Activated naive CD8-positive, alpha-beta T cell treated with anti-CD3 and anti-CD28 coated beads, Interleukin-2, amount 50 U/mL, for 24 hours (primary cell): Measurements from ENCODE around the gene TMEM134.
A peak's percentile ranks its signal among the peaks of the same experiment; 100 is the strongest.
"Not testable (repeated sequence)": the region's sequence is repeated elsewhere in the genome, so short reads cannot be mapped to it uniquely, and the experiment has no call there.

Experiments used
- ATAC-seq: fragments of 150-1000 bp; cut with Tn5 transposase; one replicate; pipeline ENCODE4 v1.10.0; 2021
- DNase-seq: peaks from one replicate; pipeline ENCODE4 v3.0.0; 2021
- H3K27ac Mint-ChIP-seq: one replicate; pipeline ENCODE4 v1.8.0; 2021; ENCODE audit warnings: mild to moderate bottlenecking, mixed read lengths
- H3K27me3 Mint-ChIP-seq: one replicate; pipeline ENCODE4 v1.8.0; 2021; ENCODE audit warnings: mixed read lengths
- H3K36me3 Mint-ChIP-seq: one replicate; pipeline ENCODE4 v1.8.0; 2021; ENCODE audit warnings: low read depth, mixed read lengths
- H3K4me1 Mint-ChIP-seq: one replicate; pipeline ENCODE4 v1.8.0; 2021; ENCODE audit warnings: mixed read lengths
- H3K4me3 Mint-ChIP-seq: one replicate; pipeline ENCODE4 v1.8.0; 2021; ENCODE audit warnings: mild to moderate bottlenecking, moderate library complexity, mixed read lengths
- H3K9me3 Mint-ChIP-seq: one replicate; pipeline ENCODE4 v1.8.0; 2021; ENCODE audit warnings: mixed read lengths

Gene TMEM134

DNA sequence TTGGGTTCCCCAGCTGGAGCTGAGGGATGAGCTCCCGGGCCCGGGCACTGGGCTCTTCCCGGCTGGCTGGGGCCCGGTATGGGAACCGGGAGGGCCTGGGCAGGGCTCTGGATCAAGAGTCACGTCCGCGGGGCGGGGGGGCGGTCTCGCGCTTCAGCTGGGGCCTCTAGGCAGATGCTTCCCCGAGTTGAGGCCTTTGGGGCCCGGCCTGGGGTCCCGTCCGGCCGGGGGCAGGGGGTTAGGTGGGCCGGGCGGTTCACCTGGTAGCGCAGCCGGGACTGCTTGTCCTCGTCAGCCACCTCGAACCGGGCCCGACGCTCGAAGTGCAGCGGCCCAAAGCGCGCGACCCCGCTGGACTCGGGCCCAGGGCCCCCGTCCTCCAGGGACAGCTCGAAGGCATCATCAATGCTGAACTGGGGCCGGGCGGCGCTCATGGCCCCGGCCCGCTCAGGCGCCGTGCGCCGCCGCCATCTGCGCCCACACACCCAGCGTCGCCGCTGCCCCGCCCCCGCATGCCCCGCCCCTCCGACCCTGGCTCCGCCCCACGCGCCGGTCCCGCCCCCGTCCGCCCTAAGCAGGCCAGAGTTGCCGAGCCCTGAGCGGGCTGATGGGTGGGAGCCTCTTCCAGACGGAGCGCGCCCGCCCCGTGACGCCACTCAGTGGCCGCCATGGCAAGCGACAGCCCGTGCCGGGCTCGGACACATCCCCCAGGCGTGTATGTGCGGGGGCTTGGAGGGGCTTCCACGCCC, at the start of gene TMEM134:
TMEM134 (minus strand) TSS at position 493 of the 749 bp plus-strand sequence; CDS start at position 434, 59 bp downstream.
- Mint-ChIP-seq H3K9me3 (no peaks in the 10 kb centered on the region), H3K27me3 (no peaks in the 10 kb centered on the region), H3K27ac (peak within 1 kb of the TSS; percentile 88), H3K4me3 (peak within 1 kb of the TSS; percentile 91), H3K4me1 (peaks cover 34% of the 10 kb centered on the region), H3K36me3 (no peaks in the 10 kb centered on the region)
- ATAC-seq (peak; percentile 87), DNase-seq (peak; percentile 93)

- Mint-ChIP-seq H3K4me3 (no peak overlapping the region), H3K9me3 (no peaks in the 10 kb centered on the region), H3K27ac (no peak overlapping the region), H3K27me3 (no peaks in the 10 kb centered on the region), H3K36me3 (no peaks in the 10 kb centered on the region), H3K4me1 (no peaks in the 10 kb centered on the region)
- DNase-seq (no peak), ATAC-seq (no peak)
These were observed 48.9 kb upstream of the TMEM134 start for GRCh38 chr11:67517784-67518552.

DNA sequence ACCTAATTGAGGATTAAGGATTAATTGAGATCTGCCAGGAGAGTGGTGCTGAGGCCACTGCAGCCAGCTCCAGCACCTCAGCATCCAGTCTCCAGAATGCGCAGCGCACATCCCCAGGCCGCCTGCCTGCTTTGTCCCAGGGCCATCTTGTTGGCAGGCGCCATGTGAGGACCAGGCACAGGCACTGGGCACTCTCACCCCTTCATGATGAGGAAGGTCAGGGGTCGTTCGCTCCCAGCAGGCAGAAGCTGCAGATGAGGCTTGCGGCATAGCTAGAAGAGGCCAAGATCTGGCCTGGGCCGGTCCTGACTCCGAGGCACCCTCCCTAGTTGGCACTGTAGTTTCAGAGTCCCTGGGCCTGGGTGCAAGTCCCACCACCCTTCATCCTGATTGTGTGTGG, 47.8 kb upstream of the TMEM134 start:
- ATAC-seq (no peak), DNase-seq (no peak)
- H3K27me3 Mint-ChIP-seq: no peaks in the 10 kb centered on the region
- H3K27ac Mint-ChIP-seq: no peak overlapping the region
- H3K36me3 Mint-ChIP-seq: no peaks in the 10 kb centered on the region
- no peaks in the 10 kb centered on the region for H3K9me3 Mint-ChIP-seq
- H3K4me3 Mint-ChIP-seq: no peak overlapping the region
- H3K4me1 Mint-ChIP-seq: no peaks in the 10 kb centered on the region

GRCh38 chr11:67514116-67514515, 45.1 kb upstream of the TMEM134 start:
- Mint-ChIP-seq H3K4me1 (peaks cover 2% of the 10 kb centered on the region), H3K36me3 (no peaks in the 10 kb centered on the region), H3K27ac (no peak overlapping the region), H3K27me3 (no peaks in the 10 kb centered on the region), H3K9me3 (no peaks in the 10 kb centered on the region), H3K4me3 (no peak overlapping the region)
- no peak for DNase-seq
- no peak for ATAC-seq

- ATAC-seq, H3K4me3 Mint-ChIP-seq: not testable (repeated sequence)
- H3K4me1 Mint-ChIP-seq: peaks cover 18% of the 10 kb centered on the region
These were observed 42.5 kb upstream of the TMEM134 start for GRCh38 chr11:67511558-67511957.

DNA sequence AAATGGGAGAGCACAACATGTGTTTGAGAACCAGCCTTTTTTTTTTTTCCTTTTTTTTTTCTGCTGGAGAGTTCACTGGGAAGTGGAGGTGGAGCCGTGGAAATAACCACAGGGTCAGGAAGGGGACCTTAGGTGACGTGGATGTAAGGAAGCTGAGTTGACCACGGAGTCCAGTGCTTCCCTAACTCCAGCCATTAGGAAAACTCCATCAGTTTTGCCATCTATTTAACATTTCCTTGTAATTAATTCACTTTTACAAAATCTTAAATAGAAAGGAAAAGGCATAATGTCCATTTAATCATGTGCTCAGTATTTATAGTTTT, 40.9 kb upstream of the TMEM134 start:
- Mint-ChIP-seq H3K9me3 (no peaks in the 10 kb centered on the region), H3K4me3 (no peak overlapping the region), H3K4me1 (peaks cover 31% of the 10 kb centered on the region), H3K27ac (no peak overlapping the region), H3K36me3 (peaks cover 7% of the 10 kb centered on the region), H3K27me3 (peaks cover 2% of the 10 kb centered on the region)
- no peak for ATAC-seq
- no peak for DNase-seq

More at GRCh38 chr11:67511558-67511957, 42.5 kb upstream of the TMEM134 start:
- not testable (repeated sequence) for H3K36me3 Mint-ChIP-seq, H3K9me3 Mint-ChIP-seq, DNase-seq, H3K27ac Mint-ChIP-seq, H3K27me3 Mint-ChIP-seq

GRCh38 chr11:67508486-67509121, 39.6 kb upstream of the TMEM134 start:
- peak; percentile 10 for ATAC-seq
- Mint-ChIP-seq H3K27me3 (peaks cover 2% of the 10 kb centered on the region), H3K4me1 (peaks cover 32% of the 10 kb centered on the region), H3K9me3 (no peaks in the 10 kb centered on the region), H3K27ac (peak overlapping the region; percentile 94), H3K36me3 (peaks cover 7% of the 10 kb centered on the region), H3K4me3 (peak overlapping the region; percentile 91)
- peak; percentile 100 for DNase-seq

DNA sequence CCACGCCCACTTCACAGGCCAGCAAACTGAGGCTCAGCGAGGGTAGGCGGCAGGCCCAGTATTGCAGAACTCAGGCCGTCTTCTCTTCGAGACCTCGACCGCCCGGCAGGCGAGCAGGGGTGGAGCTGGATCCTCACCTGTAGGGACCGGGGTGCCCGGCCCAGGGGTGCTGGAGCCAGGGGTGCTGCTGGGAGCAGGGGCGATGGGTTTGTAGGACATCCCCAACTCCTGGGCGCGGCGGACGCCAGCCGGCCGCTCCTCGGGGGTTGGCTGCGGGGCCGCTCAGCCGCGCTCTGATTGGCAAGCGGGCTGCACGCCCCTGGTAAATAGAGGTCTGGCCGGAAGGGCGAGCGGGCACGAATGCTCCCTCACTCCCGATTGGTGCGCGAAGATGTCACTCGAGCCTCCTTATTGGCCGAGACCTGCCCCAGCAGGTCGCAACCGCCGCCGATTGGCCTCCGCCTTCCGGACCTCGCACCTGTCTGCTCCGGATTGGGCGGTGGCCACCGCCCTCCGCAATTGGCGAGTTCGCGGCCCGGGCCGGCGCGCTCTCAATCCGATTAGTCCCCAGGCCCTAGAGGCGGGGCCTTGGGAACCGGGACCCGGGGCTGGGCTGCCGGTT, 38.9 kb upstream of the TMEM134 start, which contains the start of gene CDK2AP2:
CDK2AP2 (minus strand) TSS at position 299 of the 622 bp plus-strand sequence; CDS start at position 219, 80 bp downstream.
- Mint-ChIP-seq H3K27ac (peak within 1 kb of the TSS; percentile 94), H3K27me3 (peaks cover 2% of the 10 kb centered on the region), H3K4me3 (peak within 1 kb of the TSS; percentile 91), H3K9me3 (no peaks in the 10 kb centered on the region), H3K36me3 (peaks cover 8% of the 10 kb centered on the region), H3K4me1 (peaks cover 36% of the 10 kb centered on the region)
- ATAC-seq (peak; percentile 75), DNase-seq (peak; percentile 99)

- ATAC-seq: no peak
- peaks cover 2% of the 10 kb centered on the region for H3K27me3 Mint-ChIP-seq
- peak overlapping the region; percentile 94 for H3K27ac Mint-ChIP-seq
These were observed 38.3 kb upstream of the TMEM134 start for GRCh38 chr11:67507242-67507863.

DNA sequence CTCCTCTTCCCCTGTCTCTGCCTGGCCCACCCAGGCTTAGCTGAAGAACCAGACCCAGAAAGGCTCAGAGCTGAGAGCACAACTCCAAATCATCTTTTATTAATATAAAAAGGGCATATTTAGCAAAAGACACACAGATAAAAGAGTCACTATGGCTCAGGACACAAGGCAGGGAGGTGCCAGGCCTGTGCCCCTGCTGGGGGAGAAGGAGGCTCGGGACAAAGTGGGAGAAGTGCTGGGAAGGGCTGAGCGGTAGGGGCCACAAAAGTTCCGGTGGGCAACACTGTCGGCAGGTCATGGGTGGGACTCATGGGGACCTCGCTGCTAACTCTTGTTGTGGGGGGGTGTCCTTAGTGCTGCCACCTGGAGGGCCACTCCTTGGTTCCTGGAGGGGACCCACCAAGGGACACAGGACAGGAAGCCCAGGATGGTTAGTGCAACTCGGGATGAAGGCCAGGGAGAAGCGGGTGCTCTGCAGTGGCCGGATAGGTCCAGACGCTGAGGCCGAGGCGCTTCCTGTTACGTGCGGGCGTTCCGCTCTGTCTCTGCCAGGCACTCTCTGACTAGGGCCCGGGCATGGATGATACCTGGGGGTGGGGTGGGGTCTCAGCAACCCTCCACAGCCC, 37.5 kb upstream of the TMEM134 start:
- H3K9me3 Mint-ChIP-seq: no peaks in the 10 kb centered on the region
- H3K36me3 Mint-ChIP-seq: peaks cover 11% of the 10 kb centered on the region
- DNase-seq: no peak
- peak overlapping the region; percentile 94 for H3K27ac Mint-ChIP-seq
- H3K4me1 Mint-ChIP-seq: peaks cover 40% of the 10 kb centered on the region
- peaks cover 2% of the 10 kb centered on the region for H3K27me3 Mint-ChIP-seq
- ATAC-seq: no peak
- H3K4me3 Mint-ChIP-seq: peak overlapping the region; percentile 91

More at GRCh38 chr11:67507242-67507863, 38.3 kb upstream of the TMEM134 start:
- no peaks in the 10 kb centered on the region for H3K9me3 Mint-ChIP-seq
- H3K4me1 Mint-ChIP-seq: peaks cover 38% of the 10 kb centered on the region
- peak; percentile 25 for DNase-seq
- peaks cover 11% of the 10 kb centered on the region for H3K36me3 Mint-ChIP-seq
- H3K4me3 Mint-ChIP-seq: peak overlapping the region; percentile 91

DNA sequence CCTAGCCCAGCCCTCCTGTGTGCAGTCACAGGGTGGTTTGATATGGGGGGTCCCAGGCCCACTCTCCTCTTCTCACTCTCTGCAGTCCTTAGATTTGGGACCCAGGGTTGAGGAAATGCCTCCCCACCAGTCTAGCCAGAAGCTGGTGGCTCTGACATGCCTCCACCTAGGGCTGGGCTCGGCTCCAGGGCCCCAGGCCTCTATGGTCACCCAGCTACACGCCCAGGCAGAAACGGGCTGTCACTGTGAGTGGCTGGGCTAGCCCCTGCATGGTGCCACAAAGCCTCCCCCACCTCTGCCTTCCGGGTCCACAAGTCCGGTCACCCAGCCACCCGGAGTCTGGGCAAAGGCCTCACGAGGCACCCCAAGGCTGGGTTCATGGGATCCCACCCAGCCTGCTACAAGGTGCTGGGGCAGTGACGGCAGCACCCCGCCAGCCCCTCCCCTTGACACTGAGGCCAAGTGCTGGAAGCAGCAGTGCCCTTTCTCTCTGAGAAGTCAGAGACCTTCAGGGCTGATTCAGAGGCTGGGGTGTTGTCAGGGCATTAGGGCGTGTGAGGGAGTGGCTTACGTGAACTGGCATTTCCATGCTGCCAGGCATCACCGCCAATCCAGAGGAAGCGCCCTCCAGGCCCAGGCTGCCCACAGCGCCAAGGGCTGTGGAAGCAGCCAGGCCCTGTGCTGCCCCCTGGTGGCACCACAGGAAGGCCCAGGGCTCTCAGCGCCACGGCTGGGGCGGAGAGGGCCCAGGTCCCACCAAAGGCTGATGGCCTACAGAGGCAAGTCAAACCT, 36.8 kb upstream of the TMEM134 start:
- Mint-ChIP-seq H3K4me3 (peak overlapping the region; percentile 91), H3K27me3 (peaks cover 2% of the 10 kb centered on the region), H3K27ac (peak overlapping the region; percentile 94), H3K4me1 (peaks cover 45% of the 10 kb centered on the region), H3K9me3 (no peaks in the 10 kb centered on the region), H3K36me3 (peaks cover 18% of the 10 kb centered on the region)
- DNase-seq (peak; percentile 95), ATAC-seq (peak; percentile 76)

- peaks cover 22% of the 10 kb centered on the region for H3K36me3 Mint-ChIP-seq
- H3K4me3 Mint-ChIP-seq: peak within 1 kb of the TSS; percentile 91
- peak within 1 kb of the TSS; percentile 94 for H3K27ac Mint-ChIP-seq
- peak; percentile 89 for DNase-seq
- no peaks in the 10 kb centered on the region for H3K9me3 Mint-ChIP-seq
- peaks cover 2% of the 10 kb centered on the region for H3K27me3 Mint-ChIP-seq
- peaks cover 48% of the 10 kb centered on the region for H3K4me1 Mint-ChIP-seq
- peak; percentile 9 for ATAC-seq
These were observed 36.0 kb upstream of the TMEM134 start, which contains the start of gene PITPNM1 for GRCh38 chr11:67504950-67505581. PITPNM1 (minus strand) TSS chr11:67505363; CDS start chr11:67504180, 1,183 bp downstream.
